GM12875 (cell line): ENCODE data around the gene GNG4.

Experiments used
- H3K4me3 ChIP-seq: one replicate; pipeline ENCODE4 v1.5.1; 2011; ENCODE audit warnings: low read depth, low read length, control low read depth
- CTCF ChIP-seq: IDR thresholded peaks from 2 replicates; pipeline ENCODE4 v1.5.1; 2011; ENCODE audit warnings: low read depth, mild to moderate bottlenecking, control low read depth, inconsistent platforms, low read length, moderate library complexity, borderline replicate concordance; ENCODE audit not compliant: insufficient read depth

GNG4 gene

GRCh38 chr1:235679005-235679404 is 29.4 kb upstream of the GNG4 start:
- no peak overlapping the region for H3K4me3 ChIP-seq
- TF ChIP-seq CTCF: no peak

- H3K4me3 ChIP-seq: no peak overlapping the region
- TF ChIP-seq CTCF: no peak
Measured at GRCh38 chr1:235675152-235675890, 25.7 kb upstream of the GNG4 start.

GRCh38 chr1:235673981-235674380 is 24.4 kb upstream of the GNG4 start:
- no peak for TF ChIP-seq CTCF
- no peak overlapping the region for H3K4me3 ChIP-seq

- TF ChIP-seq CTCF: no peak
- no peak overlapping the region for H3K4me3 ChIP-seq
Measured at GRCh38 chr1:235671992-235672391, 22.4 kb upstream of the GNG4 start.

- no peak overlapping the region for H3K4me3 ChIP-seq
- no peak for TF ChIP-seq CTCF
Measured at GRCh38 chr1:235670157-235670776, 20.7 kb upstream of the GNG4 start.

- H3K4me3 ChIP-seq: no peak overlapping the region
- no peak for TF ChIP-seq CTCF
Measured at GRCh38 chr1:235669277-235669676, 19.7 kb upstream of the GNG4 start.

- no peak for TF ChIP-seq CTCF
- no peak overlapping the region for H3K4me3 ChIP-seq
Measured at GRCh38 chr1:235663628-235664027, 14.0 kb upstream of the GNG4 start.
